GM12878 (cell line): ENCODE measurements around the gene ITGA11. TPM values are rescaled to one million over a fixed set of nuclear protein-coding genes. Genes with fewer than 3 reads are reported as not detected.

Experiments
- CUX1 ChIP-seq: IDR thresholded peaks from 2 replicates; pipeline ENCODE4 v1.6.1; 2012; ENCODE audit warnings: improper control_type of control experiment, low read depth, low read length; ENCODE audit not compliant: insufficient replicate concordance
- IRF4 ChIP-seq: IDR thresholded peaks from 2 replicates; pipeline ENCODE4 v1.6.1; 2011; ENCODE audit warnings: low read depth, low read length
- JUNB ChIP-seq: IDR thresholded peaks from 2 replicates; pipeline ENCODE4 v1.6.1; 2016; ENCODE audit warnings: antibody characterized with exemption, mild to moderate bottlenecking
- LARP7 ChIP-seq: fragments of 450-650 bp; IDR thresholded peaks from 2 replicates; pipeline ENCODE4 v1.6.1; 2017; ENCODE audit warnings: mild to moderate bottlenecking
- POLR2AphosphoS5 ChIP-seq: IDR thresholded peaks from 2 replicates; pipeline ENCODE4 v1.6.1; 2011; ENCODE audit warnings: mild to moderate bottlenecking, low read length, inconsistent platforms
- RELA ChIP-seq: fragments of 450-650 bp; IDR thresholded peaks from 2 replicates; pipeline ENCODE4 v1.8.0; 2014; ENCODE audit warnings: borderline replicate concordance; ENCODE audit not compliant: partially characterized antibody
- REST ChIP-seq: IDR thresholded peaks from 2 replicates; pipeline ENCODE4 v1.6.1; 2012; ENCODE audit warnings: mild to moderate bottlenecking, low read depth, low read length
- SP1 ChIP-seq: IDR thresholded peaks from one replicate; pipeline ENCODE4 v1.6.1; 2011; ENCODE audit warnings: low read depth, low read length
- SREBF1 ChIP-seq: IDR thresholded peaks from 2 replicates; pipeline ENCODE4 v1.6.1; 2012; ENCODE audit warnings: mild to moderate bottlenecking, low read length
- SREBF2 ChIP-seq: IDR thresholded peaks from 2 replicates; pipeline ENCODE4 v1.6.1; 2012; ENCODE audit warnings: mild to moderate bottlenecking, low read length
- TCF12 ChIP-seq: IDR thresholded peaks from 2 replicates; pipeline ENCODE4 v1.6.1; 2011; ENCODE audit warnings: low read depth, mild to moderate bottlenecking, low read length
- USF2 ChIP-seq: IDR thresholded peaks from 2 replicates; pipeline ENCODE4 v1.6.1; 2011; ENCODE audit warnings: low read depth, low read length, improper control_type of control experiment, borderline replicate concordance
- ZBED1 ChIP-seq: IDR thresholded peaks from 2 replicates; pipeline ENCODE4 v1.6.1; 2016; ENCODE audit warnings: borderline replicate concordance
- ZBTB33 ChIP-seq: fragments of 450-650 bp; IDR thresholded peaks from 2 replicates; pipeline ENCODE4 v1.6.1; 2017; ENCODE audit warnings: mild to moderate bottlenecking
- ZBTB4 ChIP-seq: fragments of 450-650 bp; formaldehyde crosslinking; IDR thresholded peaks from 2 replicates; pipeline ENCODE4 v1.4.0; 2022; ENCODE audit warnings: mild to moderate bottlenecking, moderate library complexity
- polyA plus RNA-seq, 11 experiments: library from polyadenylated mRNA; depleted of rRNA in 4 of 11; unstranded in 6 of 11; stranded (reverse) in 5 of 11; fragments of >200 nt; fragmentation: Nextera tagmentation in 4 of 11; fragmentation: Illumina TruSeq in 1 of 11; extraction: Ambion mirVana in 4 of 11; extraction: Trizol in 1 of 11; gene quantifications; 1 replicate in 1 of 11; 2 replicates in 10 of 11; pipeline versions ENCODE4 v1.2.1 to v1.2.3, GENCODE V29; 2011 to 2016; ENCODE audit warnings: inconsistent platforms in 2 of 11, missing spikeins in 2 of 11, low read depth in 1 of 11
- total RNA-seq, 4 experiments: library from RNA; depleted of rRNA in 3 of 4; stranded (reverse); fragments of >200 nt in 3 of 4; fragmentation: Illumina TruSeq in 1 of 4; extraction: Trizol in 1 of 4; gene quantifications; 2 replicates each; pipeline versions ENCODE4 v1.2.1 to v1.2.3, GENCODE V29; 2013 to 2021

Gene ITGA11
- total and polyA plus RNA-seq, 10 of the 15 experiments (the other 5 are each of a cell fraction or from before 2014, with no cell fraction given): under 0.01 to 0.36 (median 0.13) TPM; not detected in 1

GRCh38 chr15:68277603-68278344, 154.2 kb downstream of the ITGA11 start, which contains the start of gene FEM1B (continued):
- TF ChIP-seq REST (no peak), SP1 (peak; percentile 80), LARP7 (peak; percentile 93), JUNB (no peak), ZBTB4 (no peak), POLR2AphosphoS5 (peak; percentile 76), IRF4 (no peak; the same call in 1 of the 2 replicates), RELA (peak; percentile 79), CUX1 (no peak), ZBTB33 (no peak), SREBF1 (no peak; the same call in 1 of the 2 replicates), USF2 (no peak), SREBF2 (no peak), TCF12 (0 out of 2 replicates have a peak, but pooled peaks have one; percentile 54), ZBED1 (peak; percentile 23; the same call in 1 of the 2 replicates)
